Smooth muscle cell (in vitro differentiated cells): ENCODE results near the gene KLF13. TPM values are rescaled to one million over a fixed set of nuclear protein-coding genes. Genes with fewer than 3 reads are reported as not detected.

ENCODE experiments used
- DNase-seq: peaks from one replicate; lab custom pipeline; 2025; ENCODE audit not compliant: unreplicated experiment; lab: John Stamatoyannopoulos, UW
- H2AFZ ChIP-seq: fragments of 200-600 bp; sonication (generic); 2 replicates; pipeline ENCODE4 v1.6.0; 2016; ENCODE audit warnings: antibody characterized with exemption, low read depth, mild to moderate bottlenecking
- H3F3A ChIP-seq: fragments of 200-600 bp; sonication (generic); 2 replicates; pipeline ENCODE4 v1.6.0; 2017; ENCODE audit warnings: antibody characterized with exemption, low read depth
- H3K27ac ChIP-seq: fragments of 200-600 bp; sonication (generic); 2 replicates; pipeline ENCODE4 v1.5.1; 2016; ENCODE audit warnings: low read depth, mild to moderate bottlenecking
- H3K27me3 ChIP-seq: fragments of 200-600 bp; sonication (generic); 2 replicates; pipeline ENCODE4 v1.6.1; 2016; ENCODE audit warnings: low read depth, mild to moderate bottlenecking
- H3K36me3 ChIP-seq: fragments of 200-600 bp; sonication (generic); 2 replicates; pipeline ENCODE4 v1.5.1; 2016; ENCODE audit warnings: low read depth
- H3K4me1 ChIP-seq: fragments of 200-600 bp; sonication (generic); 2 replicates; pipeline ENCODE4 v1.5.1; 2016; ENCODE audit warnings: low read depth
- H3K4me2 ChIP-seq: fragments of 200-600 bp; sonication (generic); 2 replicates; pipeline ENCODE4 v1.6.0; 2016; ENCODE audit warnings: mild to moderate bottlenecking
- H3K4me3 ChIP-seq: fragments of 200-600 bp; sonication (generic); 2 replicates; pipeline ENCODE4 v1.5.1; 2016; ENCODE audit warnings: mild to moderate bottlenecking
- H3K79me2 ChIP-seq: fragments of 200-600 bp; sonication (generic); 2 replicates; pipeline ENCODE4 v1.6.0; 2016; ENCODE audit warnings: low read depth, mild to moderate bottlenecking
- H3K9ac ChIP-seq: fragments of 200-600 bp; sonication (generic); 2 replicates; pipeline ENCODE4 v1.6.0; 2016; ENCODE audit warnings: low read depth
- H3K9me3 ChIP-seq: fragments of 200-600 bp; sonication (generic); replicated peaks from 2 replicates; pipeline ENCODE4 v1.5.1; 2016; ENCODE audit warnings: low read depth
- H4K20me1 ChIP-seq: fragments of 200-600 bp; sonication (generic); 2 replicates; pipeline ENCODE4 v1.6.0; 2016; ENCODE audit warnings: low read depth
- WGBS: methylation state at CpG from one replicate; pipeline ENCODE4 v1.1.7; 2016; ENCODE audit warnings: low lambda C conversion rate; 5-methylcytosine and 5-hydroxymethylcytosine counted together
- polyA plus RNA-seq: library from polyadenylated mRNA; unstranded; fragments of >200 nt; fragmentation: Nextera tagmentation; extraction: Ambion mirVana; gene quantifications from 2 replicates; pipeline ENCODE4 v1.2.1, GENCODE V29; 2016
- total RNA-seq: library from RNA; depleted of rRNA; stranded (reverse); fragments of >200 nt; gene quantifications from 2 replicates; pipeline ENCODE4 v1.2.3, GENCODE V29; 2014
- TF ChIP-seq, protein P1 (sequence below): fragments of 200-600 bp; sonication (generic); IDR thresholded peaks from 2 replicates; pipeline ENCODE4 v1.5.1; 2017; ENCODE audit warnings: borderline replicate concordance, mild to moderate bottlenecking, antibody characterized with exemption; ENCODE audit not compliant: insufficient read depth, poor library complexity, severe bottlenecking

Gene KLF13
- total and polyA plus RNA-seq, 2 experiments from 2014 or later, result 42.1 to 74.2 TPM

DNA sequence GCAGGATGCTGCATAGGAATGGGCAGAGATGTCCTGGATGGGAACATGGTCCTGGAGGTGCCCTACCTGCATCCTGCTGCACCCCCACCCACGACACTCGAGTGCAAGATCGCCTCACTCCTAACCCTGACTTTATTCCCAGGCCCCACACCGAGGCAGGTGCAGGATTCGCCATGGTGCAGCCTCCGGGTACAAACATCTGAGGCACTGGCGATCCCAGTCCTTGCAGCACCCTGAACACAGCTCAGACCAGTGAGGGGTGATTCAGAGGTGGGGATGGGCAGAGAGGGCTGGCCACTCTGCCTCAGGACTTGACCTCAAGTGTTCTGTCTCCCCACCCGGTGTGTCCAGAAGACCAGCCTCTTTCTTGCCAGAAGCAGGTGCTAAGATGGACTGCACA is 49.1 kb downstream of the KLF13 start:
- WGBS, result 94% methylated on average over 8 of the region's 8 CpGs
- Histone ChIP-seq H3K4me1 (peaks cover 7% of the 10 kb centered on the region), H3K9me3 (no peaks in the 10 kb centered on the region), H3F3A (no peaks in the 10 kb centered on the region), H3K79me2 (peaks cover 66% of the 10 kb centered on the region), H3K9ac (no peak overlapping the region), H3K36me3 (peaks cover 3% of the 10 kb centered on the region), H3K27me3 (no peaks in the 10 kb centered on the region), H4K20me1 (peaks cover 73% of the 10 kb centered on the region), H3K4me3 (no peak overlapping the region), H3K4me2 (no peak overlapping the region), H2AFZ (no peak overlapping the region), H3K27ac (no peak overlapping the region)
- TF ChIP-seq, protein P1, sequence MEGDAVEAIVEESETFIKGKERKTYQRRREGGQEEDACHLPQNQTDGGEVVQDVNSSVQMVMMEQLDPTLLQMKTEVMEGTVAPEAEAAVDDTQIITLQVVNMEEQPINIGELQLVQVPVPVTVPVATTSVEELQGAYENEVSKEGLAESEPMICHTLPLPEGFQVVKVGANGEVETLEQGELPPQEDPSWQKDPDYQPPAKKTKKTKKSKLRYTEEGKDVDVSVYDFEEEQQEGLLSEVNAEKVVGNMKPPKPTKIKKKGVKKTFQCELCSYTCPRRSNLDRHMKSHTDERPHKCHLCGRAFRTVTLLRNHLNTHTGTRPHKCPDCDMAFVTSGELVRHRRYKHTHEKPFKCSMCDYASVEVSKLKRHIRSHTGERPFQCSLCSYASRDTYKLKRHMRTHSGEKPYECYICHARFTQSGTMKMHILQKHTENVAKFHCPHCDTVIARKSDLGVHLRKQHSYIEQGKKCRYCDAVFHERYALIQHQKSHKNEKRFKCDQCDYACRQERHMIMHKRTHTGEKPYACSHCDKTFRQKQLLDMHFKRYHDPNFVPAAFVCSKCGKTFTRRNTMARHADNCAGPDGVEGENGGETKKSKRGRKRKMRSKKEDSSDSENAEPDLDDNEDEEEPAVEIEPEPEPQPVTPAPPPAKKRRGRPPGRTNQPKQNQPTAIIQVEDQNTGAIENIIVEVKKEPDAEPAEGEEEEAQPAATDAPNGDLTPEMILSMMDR, result no peak
- DNase-seq, result no peak

DNA sequence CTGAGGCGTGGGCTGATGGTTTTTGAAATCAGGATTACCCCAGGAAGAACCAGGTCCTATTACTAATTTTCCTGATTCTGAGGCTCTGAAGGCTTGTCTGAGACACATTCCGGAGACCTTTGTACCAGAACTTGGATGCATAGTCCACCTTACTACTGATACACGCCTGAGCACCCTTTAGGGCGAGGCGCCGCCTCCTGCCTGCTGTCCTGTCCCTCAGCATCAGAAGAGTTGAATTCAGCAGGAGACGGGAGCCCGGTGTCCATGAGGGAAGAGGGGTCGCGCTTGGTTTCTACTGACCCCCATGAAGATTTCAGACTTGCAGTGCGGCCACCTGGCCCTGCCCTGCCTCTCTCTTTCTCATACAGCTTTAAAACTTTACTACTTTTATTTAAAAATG is 49.9 kb downstream of the KLF13 start:
- H3K36me3 ChIP-seq, result peaks cover 3% of the 10 kb centered on the region
- H3K79me2 ChIP-seq, result peaks cover 59% of the 10 kb centered on the region
- no peaks in the 10 kb centered on the region for H3K27me3 ChIP-seq
- WGBS, result 83% methylated on average over 11 of the region's 11 CpGs
- no peak overlapping the region for H3K4me2 ChIP-seq
- no peak for DNase-seq
- H3K4me3 ChIP-seq, result no peak overlapping the region
- H3K9ac ChIP-seq, result no peak overlapping the region
- no peaks in the 10 kb centered on the region for H3K9me3 ChIP-seq
- H4K20me1 ChIP-seq, result peaks cover 67% of the 10 kb centered on the region
- peaks cover 7% of the 10 kb centered on the region for H3K4me1 ChIP-seq
- H2AFZ ChIP-seq, result no peak overlapping the region
- no peak overlapping the region for H3K27ac ChIP-seq
- TF ChIP-seq, protein P1, result no peak
- H3F3A ChIP-seq, result no peaks in the 10 kb centered on the region

DNA sequence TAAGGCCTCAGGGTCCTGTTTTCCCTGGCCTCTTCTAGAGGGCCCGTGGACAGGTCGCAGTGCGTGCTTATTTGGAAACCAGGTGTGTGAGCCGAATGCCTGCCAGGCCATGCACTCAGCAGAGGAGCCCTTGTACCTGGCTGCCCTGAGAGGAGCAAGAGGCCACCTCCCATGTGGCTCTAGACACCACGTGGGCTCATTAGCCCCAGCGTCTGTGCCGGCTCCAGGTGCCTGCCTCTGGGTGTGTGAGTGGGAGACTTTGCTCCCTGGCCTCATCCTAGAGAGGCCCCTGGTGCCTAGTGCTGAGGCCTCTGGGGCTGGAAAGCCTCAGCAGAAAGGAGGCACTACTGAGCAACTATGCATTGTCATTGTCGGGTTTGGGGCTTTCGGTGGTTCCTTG is 50.4 kb downstream of the KLF13 start:
- Histone ChIP-seq H3K79me2 (peaks cover 54% of the 10 kb centered on the region), H3K9ac (no peak overlapping the region), H3K4me2 (no peak overlapping the region), H3K4me1 (peaks cover 7% of the 10 kb centered on the region), H2AFZ (no peak overlapping the region), H3K27me3 (no peaks in the 10 kb centered on the region), H3K4me3 (no peak overlapping the region), H3K27ac (no peak overlapping the region), H3K9me3 (no peaks in the 10 kb centered on the region), H3K36me3 (peaks cover 3% of the 10 kb centered on the region), H3F3A (no peaks in the 10 kb centered on the region), H4K20me1 (peaks cover 63% of the 10 kb centered on the region)
- TF ChIP-seq, protein P1, result no peak
- DNase-seq, result no peak
- 69% methylated on average over 9 of the region's 9 CpGs for WGBS

DNA sequence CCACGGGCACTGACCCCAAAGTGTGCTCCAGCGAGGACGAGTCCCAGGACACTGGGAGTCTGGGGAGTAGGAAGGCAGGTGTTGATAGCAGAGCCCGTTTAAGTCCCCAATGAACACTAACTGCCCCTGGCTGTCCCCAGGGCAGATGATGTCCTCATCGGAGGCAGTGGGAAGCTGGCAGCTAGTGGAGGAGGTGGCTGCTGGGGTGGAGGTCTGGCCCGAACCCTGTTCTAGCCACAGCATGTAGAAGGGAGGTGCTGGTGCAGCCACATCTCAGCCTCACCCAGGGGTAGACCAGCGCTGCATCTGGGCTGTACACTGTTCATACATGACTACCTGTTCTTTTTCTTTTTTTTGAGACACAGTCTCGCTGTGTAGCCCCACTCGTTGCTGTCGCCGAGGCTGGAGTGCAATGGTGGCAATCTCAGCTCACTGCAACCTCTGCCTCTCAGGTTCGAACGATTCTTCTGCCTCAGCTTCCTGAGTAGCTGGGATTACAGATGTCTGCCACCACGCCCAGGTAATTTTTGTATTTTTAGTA is 51.8 kb downstream of the KLF13 start:
- 89% methylated on average over 14 of the region's 14 CpGs for WGBS
- H3K4me2 ChIP-seq, result no peak overlapping the region
- H4K20me1 ChIP-seq, result peaks cover 52% of the 10 kb centered on the region

More for the DNA sequence above, 51.8 kb downstream of the KLF13 start:
- Histone ChIP-seq H3K4me3 (no peak overlapping the region), H3K27me3 (no peaks in the 10 kb centered on the region), H3K4me1 (no peaks in the 10 kb centered on the region), H2AFZ (no peak overlapping the region), H3K79me2 (peaks cover 40% of the 10 kb centered on the region), H3F3A (no peaks in the 10 kb centered on the region), H3K9ac (no peak overlapping the region), H3K36me3 (peaks cover 3% of the 10 kb centered on the region), H3K9me3 (no peaks in the 10 kb centered on the region), H3K27ac (no peak overlapping the region)
- TF ChIP-seq, protein P1, result no peak
- no peak for DNase-seq
